ENCODE measurements around the gene OR52B4. TPM values are rescaled to one million over a fixed set of nuclear protein-coding genes. Genes with fewer than 3 reads are reported as not detected.
"Not testable (repeated sequence)": the region's sequence is repeated elsewhere in the genome, so short reads cannot be mapped to it uniquely, and the experiment has no call there.

The OR52B4 gene
- total RNA-seq (not detected), polyA plus RNA-seq (ENCODE audit: insufficient read depth, low read depth, low replicate concordance) (not detected)
- long read RNA-seq, donor 1: 0 reads
- long read RNA-seq, donor 2: 0 reads
- long read RNA-seq, donor 3: 0 reads
- long read RNA-seq, donor 4: 0 reads
- long read RNA-seq, donor 5: 0 reads
- long read RNA-seq, donor 6: 0 reads
- long read RNA-seq, donor 7: 0 reads
- long read RNA-seq, donor 8: 0 reads
- long read RNA-seq, donor 9: 0 reads
- long read RNA-seq, donor 10: 0 reads

DNA sequence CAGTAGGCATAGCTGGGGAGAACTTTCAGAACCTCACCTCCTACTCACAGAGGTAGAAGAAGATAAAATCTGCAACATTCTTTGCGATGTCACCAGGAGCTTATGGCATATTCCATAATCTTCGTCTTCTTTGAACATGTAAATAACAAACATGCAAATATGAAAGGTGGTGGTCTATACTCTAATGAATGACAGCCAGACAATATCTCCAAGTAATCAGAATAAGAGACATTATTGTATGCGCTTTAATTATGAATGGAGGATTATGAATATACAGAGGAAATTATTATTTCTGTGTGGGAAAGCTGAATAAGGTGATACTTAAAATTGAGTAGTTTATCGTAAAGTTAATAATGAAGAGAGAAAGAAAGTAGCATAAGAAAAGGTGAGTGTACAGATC is at the start of gene OR52B4:
Gene OR52B4 (minus strand): TSS at position 101 of the 400 bp plus-strand sequence. CDS start 91 bp downstream, at position 10.
- H3K4me1 ChIP-seq (ENCODE audit: control insufficient read depth in 2 of 3, insufficient read depth in 2 of 3, low read depth in 1 of 3, low read length in 3 of 3): no peaks in the 10 kb centered on the region
- no peak within 1 kb of the TSS for H3K9ac ChIP-seq (ENCODE audit: low read length in 3 of 3)
- no peaks in the 10 kb centered on the region for H3K9me3 ChIP-seq (ENCODE audit: control insufficient read depth in 2 of 3, insufficient read depth in 1 of 3, low read length in 3 of 3)
- no peak for TF ChIP-seq CTCF (IDR thresholded peaks at IDR 0.05; ENCODE audit: borderline replicate concordance, extremely low read depth, insufficient read depth)
- H3K27me3 ChIP-seq (ENCODE audit: control insufficient read depth, insufficient read depth, low read length): no peaks in the 10 kb centered on the region
- DNase-seq (no peak), FAIRE-seq (no peak)
- H3K27ac ChIP-seq (ENCODE audit: low read depth in 2 of 2, low read length in 2 of 2): no peak within 1 kb of the TSS
- H3K4me3 ChIP-seq (ENCODE audit: low read length in 3 of 3): no peak within 1 kb of the TSS
- no peaks in the 10 kb centered on the region for H3K36me3 ChIP-seq (ENCODE audit: control insufficient read depth in 2 of 3, insufficient read depth in 3 of 3, low read length in 3 of 3)
- intact Hi-C loops (cut with DNase I): no loop called here

DNA sequence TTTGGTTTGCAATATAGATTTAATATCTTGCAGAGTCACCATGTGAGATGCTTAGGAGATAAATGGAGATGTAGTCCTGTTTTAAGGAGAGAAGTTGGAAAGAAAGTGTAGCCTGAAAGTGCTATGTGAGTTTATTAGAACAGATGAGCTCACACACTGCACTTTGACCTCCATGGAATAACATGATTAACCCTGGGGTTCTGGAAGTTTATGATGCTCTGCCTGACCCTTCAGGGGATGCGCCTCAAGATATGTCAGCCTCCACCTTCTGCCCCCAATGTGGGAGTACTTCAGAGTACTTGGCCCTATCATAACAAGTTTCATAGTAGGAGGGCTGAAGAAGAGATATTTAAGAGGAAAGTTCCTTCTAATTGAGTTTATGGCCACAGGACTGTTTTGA is 48.6 kb upstream of the OR52B4 start:
- no peak overlapping the region for H3K9ac ChIP-seq (ENCODE audit: low read length in 3 of 3)
- no peaks in the 10 kb centered on the region for H3K36me3 ChIP-seq (ENCODE audit: control insufficient read depth in 2 of 3, insufficient read depth in 3 of 3, low read length in 3 of 3)
- H3K4me1 ChIP-seq (ENCODE audit: control insufficient read depth in 2 of 3, insufficient read depth in 2 of 3, low read depth in 1 of 3, low read length in 3 of 3): no peaks in the 10 kb centered on the region
- peak in 1 of 5 donors; percentile 0 for DNase-seq
- TF ChIP-seq CTCF (IDR thresholded peaks at IDR 0.05; ENCODE audit: borderline replicate concordance, extremely low read depth, insufficient read depth): no peak
- no peak overlapping the region for H3K27ac ChIP-seq (ENCODE audit: low read depth in 2 of 2, low read length in 2 of 2)
- FAIRE-seq: no peak
- H3K27me3 ChIP-seq (ENCODE audit: control insufficient read depth, insufficient read depth, low read length): no peaks in the 10 kb centered on the region
- no peak overlapping the region for H3K4me3 ChIP-seq (ENCODE audit: low read length in 3 of 3)
- intact Hi-C loops (cut with DNase I): no loop called here
- H3K9me3 ChIP-seq (ENCODE audit: control insufficient read depth in 2 of 3, insufficient read depth in 1 of 3, low read length in 3 of 3): no peaks in the 10 kb centered on the region

DNA sequence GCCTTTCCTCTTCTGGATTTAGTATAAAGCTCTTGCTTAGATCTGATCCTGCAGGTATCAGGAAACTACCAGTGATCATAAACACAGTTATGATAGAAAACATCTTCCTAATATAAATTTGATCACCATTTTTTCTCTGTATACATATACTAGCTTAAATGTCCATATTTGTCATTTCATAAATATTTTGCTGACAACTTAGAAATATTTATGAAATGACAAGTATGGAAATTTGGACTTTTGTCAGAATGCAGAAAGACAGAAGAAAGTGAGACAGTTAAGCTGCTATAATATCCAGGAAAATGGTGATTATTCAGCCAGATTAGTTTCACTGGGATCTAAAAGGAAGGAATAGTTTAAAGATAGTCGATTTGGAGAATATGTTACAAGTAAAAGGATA is 48.1 kb upstream of the OR52B4 start:
- no peaks in the 10 kb centered on the region for H3K4me1 ChIP-seq (ENCODE audit: control insufficient read depth in 2 of 3, insufficient read depth in 2 of 3, low read depth in 1 of 3, low read length in 3 of 3)
- H3K4me3 ChIP-seq (ENCODE audit: low read length in 3 of 3): no peak overlapping the region
- H3K9ac ChIP-seq (ENCODE audit: low read length in 3 of 3): no peak overlapping the region
- TF ChIP-seq CTCF (IDR thresholded peaks at IDR 0.05; ENCODE audit: borderline replicate concordance, extremely low read depth, insufficient read depth): no peak
- FAIRE-seq: no peak
- H3K27me3 ChIP-seq (ENCODE audit: control insufficient read depth, insufficient read depth, low read length): no peaks in the 10 kb centered on the region
- DNase-seq: no peak
- H3K36me3 ChIP-seq (ENCODE audit: control insufficient read depth in 2 of 3, insufficient read depth in 3 of 3, low read length in 3 of 3): no peaks in the 10 kb centered on the region
- no peak overlapping the region for H3K27ac ChIP-seq (ENCODE audit: low read depth in 2 of 2, low read length in 2 of 2)
- intact Hi-C loops (cut with DNase I): no loop called here
- H3K9me3 ChIP-seq (ENCODE audit: control insufficient read depth in 2 of 3, insufficient read depth in 1 of 3, low read length in 3 of 3): no peaks in the 10 kb centered on the region

GRCh38 chr11:4406206-4406605 is 38.0 kb upstream of the OR52B4 start:
- intact Hi-C loops (cut with DNase I); H3K27me3 ChIP-seq (ENCODE audit: control insufficient read depth, insufficient read depth, low read length); H3K27ac ChIP-seq (ENCODE audit: low read depth in 2 of 2, low read length in 2 of 2); H3K4me1 ChIP-seq (ENCODE audit: control insufficient read depth in 2 of 3, insufficient read depth in 2 of 3, low read depth in 1 of 3, low read length in 3 of 3); H3K36me3 ChIP-seq (ENCODE audit: control insufficient read depth in 2 of 3, insufficient read depth in 3 of 3, low read length in 3 of 3); DNase-seq; H3K4me3 ChIP-seq (ENCODE audit: low read length in 3 of 3); FAIRE-seq; H3K9ac ChIP-seq (ENCODE audit: low read length in 3 of 3); H3K9me3 ChIP-seq (ENCODE audit: control insufficient read depth in 2 of 3, insufficient read depth in 1 of 3, low read length in 3 of 3): not testable (repeated sequence)
